Measurements from ENCODE around the gene RUNX1.

- TF ChIP-seq CTCF (IDR thresholded peaks at IDR 0.05) (no peak), POLR2A (IDR thresholded peaks at IDR 0.05) (no peak)
These were observed 283.5 kb downstream of the RUNX1 start for GRCh38 chr21:34765619-34766018.
